NCI-H2081 (cell line): ENCODE results near the gene MAP1LC3B.
"Not testable (repeated sequence)": the region's sequence is repeated elsewhere in the genome, so short reads cannot be mapped to it uniquely, and the experiment has no call there.

Experiments
- DNase-seq, 2 experiments: peaks; one replicate each; lab custom pipeline; 2025; lab: John Stamatoyannopoulos, UW

MAP1LC3B gene

GRCh38 chr16:87360862-87361610, 31.1 kb upstream of the MAP1LC3B start:
- DNase-seq: no peak

- DNase-seq: no peak
These were observed 30.1 kb upstream of the MAP1LC3B start for GRCh38 chr16:87361916-87362619.

- DNase-seq: not testable (repeated sequence)
These were observed 29.1 kb upstream of the MAP1LC3B start for GRCh38 chr16:87362828-87363559.

- DNase-seq: no peak
These were observed 28.2 kb upstream of the MAP1LC3B start for GRCh38 chr16:87363771-87364455.

- DNase-seq: no peak
These were observed 27.0 kb upstream of the MAP1LC3B start for GRCh38 chr16:87365021-87365713.

GRCh38 chr16:87366288-87366687, 25.8 kb upstream of the MAP1LC3B start:
- no peak for DNase-seq

- DNase-seq: no peak
These were observed 25.2 kb upstream of the MAP1LC3B start for GRCh38 chr16:87366930-87367329.

- no peak for DNase-seq
These were observed 24.6 kb upstream of the MAP1LC3B start for GRCh38 chr16:87367529-87367928.

- no peak for DNase-seq
These were observed 23.9 kb upstream of the MAP1LC3B start for GRCh38 chr16:87368029-87368770.

- DNase-seq: no peak
These were observed 22.9 kb upstream of the MAP1LC3B start for GRCh38 chr16:87369117-87369765.

- no peak for DNase-seq
These were observed 22.1 kb upstream of the MAP1LC3B start for GRCh38 chr16:87369796-87370719.

- no peak for DNase-seq
These were observed 20.8 kb upstream of the MAP1LC3B start for GRCh38 chr16:87371261-87371866.

GRCh38 chr16:87372305-87372704, 19.8 kb upstream of the MAP1LC3B start:
- no peak for DNase-seq

GRCh38 chr16:87374313-87374712, 17.8 kb upstream of the MAP1LC3B start:
- no peak for DNase-seq

- no peak for DNase-seq
These were observed 16.6 kb upstream of the MAP1LC3B start for GRCh38 chr16:87375426-87376135.

- no peak for DNase-seq
These were observed 15.5 kb upstream of the MAP1LC3B start for GRCh38 chr16:87376660-87377059.

GRCh38 chr16:87379312-87379752, 12.8 kb upstream of the MAP1LC3B start:
- DNase-seq: not testable (repeated sequence)

GRCh38 chr16:87380403-87380802, 11.7 kb upstream of the MAP1LC3B start:
- no peak for DNase-seq
